ENCODE results near the gene RTP4. TPM values are rescaled to one million over a fixed set of nuclear protein-coding genes. Genes with fewer than 3 reads are reported as not detected.

Gene RTP4
- total and polyA plus RNA-seq, 2 of the 8 experiments (the other 6 are each of a cell fraction or from before 2014, with no cell fraction given), result not detected

GRCh38 chr3:187370051-187370450 is 1.9 kb downstream of the RTP4 start (continued):
- TF ChIP-seq CHD7 (IDR thresholded peaks at IDR 0.05; ENCODE audit: insufficient replicate concordance, low read length), result no peak
- no peak for TF ChIP-seq GABPA (IDR thresholded peaks at IDR 0.05; ENCODE audit: borderline replicate concordance, insufficient read depth, low read length)
- TF ChIP-seq SIX5 (IDR thresholded peaks at IDR 0.05; ENCODE audit: low read depth, low read length), result no peak
- no peak for TF ChIP-seq CEBPB (IDR thresholded peaks at IDR 0.05; ENCODE audit: low read depth, low read length)
- TF ChIP-seq TAF1 (IDR thresholded peaks at IDR 0.05; ENCODE audit: low read depth, low read length), result no peak
- no peak for TF ChIP-seq KDM1A (IDR thresholded peaks at IDR 0.05; ENCODE audit: borderline replicate concordance, low read length)
- TF ChIP-seq CBX5 (IDR thresholded peaks at IDR 0.05; ENCODE audit: low read depth, low read length), result no peak
- no peak for TF ChIP-seq RBBP5 (IDR thresholded peaks at IDR 0.05; ENCODE audit: borderline replicate concordance, low read depth, low read length)
- TF ChIP-seq TAF7 (optimal IDR thresholded peaks at IDR 0.05; ENCODE audit: borderline replicate concordance, low read depth, low read length), result no peak
- no peak for TF ChIP-seq ZNF274 (IDR thresholded peaks at IDR 0.05; ENCODE audit: borderline replicate concordance, extremely low read depth, low read length)
- TF ChIP-seq KDM5A (IDR thresholded peaks at IDR 0.05; ENCODE audit: low read length), result no peak
- no peak for TF ChIP-seq EZH2 (IDR thresholded peaks at IDR 0.05; ENCODE audit: low read depth, low read length, severe bottlenecking)
